ENCODE data around the gene NCOA5.

The NCOA5 gene

DNA sequence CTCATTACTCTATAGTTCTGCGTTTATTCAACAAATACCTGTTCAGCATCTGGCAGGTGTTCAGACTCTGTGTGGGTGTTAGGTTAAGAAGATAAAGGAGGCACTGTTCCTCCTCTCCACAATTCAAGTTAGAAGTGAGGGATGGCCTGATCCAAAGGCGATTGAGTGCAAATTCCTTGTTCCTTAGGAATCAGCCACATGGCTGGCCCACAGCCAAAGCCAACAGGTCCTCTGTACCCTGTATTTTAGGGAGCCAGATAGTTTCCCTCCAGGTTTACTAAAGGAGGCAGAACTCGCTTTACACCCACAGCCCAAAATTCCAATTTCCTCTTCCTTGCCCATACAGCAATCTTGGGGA is 23.3 kb upstream of the NCOA5 start:
- Histone ChIP-seq H3K27ac (ENCODE audit: extremely low read depth, low read depth, low read length) (no peak overlapping the region), H3K4me1 (ENCODE audit: control insufficient read depth, insufficient read depth, low read length) (no peaks in the 10 kb centered on the region), H3K36me3 (ENCODE audit: control insufficient read depth in 2 of 2, insufficient read depth in 1 of 2, low read length in 2 of 2) (no peaks in the 10 kb centered on the region), H3K4me3 (ENCODE audit: low read depth, low read length) (no peak overlapping the region), H3K9me3 (ENCODE audit: control insufficient read depth, insufficient read depth, low read depth, low read length) (no peaks in the 10 kb centered on the region)
- ChIA-PET POLR2A (no interaction called here), CTCF (no interaction called here)
- TF ChIP-seq ZNF341 (tag by site-specific recombination; IDR thresholded peaks at IDR 0.05; ENCODE audit: low read depth) (no peak), SCRT2 (tag by site-specific recombination; IDR thresholded peaks at IDR 0.05) (0 out of 2 replicates have a peak, but pooled peaks have one; percentile 19), ZBTB17 (tag by site-specific recombination; IDR thresholded peaks at IDR 0.05) (no peak)

GRCh38 chr20:46112430-46113112 is 22.8 kb upstream of the NCOA5 start:
- CTCF ChIA-PET = no interaction called here
- Histone ChIP-seq H3K4me3 (ENCODE audit: low read depth, low read length) (no peak overlapping the region), H3K9me3 (ENCODE audit: control insufficient read depth, insufficient read depth, low read depth, low read length) (no peaks in the 10 kb centered on the region), H3K4me1 (ENCODE audit: control insufficient read depth, insufficient read depth, low read length) (no peaks in the 10 kb centered on the region), H3K36me3 (ENCODE audit: control insufficient read depth in 2 of 2, insufficient read depth in 1 of 2, low read length in 2 of 2) (no peaks in the 10 kb centered on the region), H3K27ac (ENCODE audit: extremely low read depth, low read depth, low read length) (no peak overlapping the region)
- POLR2A ChIA-PET = no interaction called here
- TF ChIP-seq ZSCAN5A (tag by site-specific recombination; IDR thresholded peaks at IDR 0.05) (no peak), SCRT2 (tag by site-specific recombination; IDR thresholded peaks at IDR 0.05) (no peak), ZNF501 (tag by site-specific recombination; IDR thresholded peaks at IDR 0.05) (no peak), ZBTB1 (tag by site-specific recombination; IDR thresholded peaks at IDR 0.05) (no peak), ZNF837 (tag by site-specific recombination; IDR thresholded peaks at IDR 0.05) (no peak)

- 0 out of 2 replicates have a peak, but pooled peaks have one; percentile 1 for TF ChIP-seq YY2 (tag by site-specific recombination; IDR thresholded peaks at IDR 0.05)
- TF ChIP-seq ZBTB20 (tag by site-specific recombination; IDR thresholded peaks at IDR 0.05) = no peak
- no peak overlapping the region for H3K4me3 ChIP-seq (ENCODE audit: low read depth, low read length)
Observed at GRCh38 chr20:46111836-46112212, 22.1 kb upstream of the NCOA5 start.

GRCh38 chr20:46111028-46111835 is 21.5 kb upstream of the NCOA5 start:
- POLR2A ChIA-PET = no interaction called here
- CTCF ChIA-PET = no interaction called here
- Histone ChIP-seq H3K9me3 (ENCODE audit: control insufficient read depth, insufficient read depth, low read depth, low read length) (no peaks in the 10 kb centered on the region), H3K4me3 (ENCODE audit: low read depth, low read length) (no peak overlapping the region), H3K27ac (ENCODE audit: extremely low read depth, low read depth, low read length) (no peak overlapping the region), H3K36me3 (ENCODE audit: control insufficient read depth in 2 of 2, insufficient read depth in 1 of 2, low read length in 2 of 2) (no peaks in the 10 kb centered on the region), H3K4me1 (ENCODE audit: control insufficient read depth, insufficient read depth, low read length) (no peaks in the 10 kb centered on the region)
- no peak for TF ChIP-seq MYNN (tag by site-specific recombination; IDR thresholded peaks at IDR 0.05; ENCODE audit: borderline replicate concordance)
- no peak for TF ChIP-seq ZNF623 (tag by site-specific recombination; IDR thresholded peaks at IDR 0.05)
- TF ChIP-seq ZNF366 (tag by site-specific recombination; conservative IDR thresholded peaks at IDR 0.05) = peak; percentile 78
- TF ChIP-seq MEIS1 (CRISPR knock-in tag; IDR thresholded peaks at IDR 0.05; ENCODE audit: borderline replicate concordance) = no peak
- no peak for TF ChIP-seq ZNF510 (tag by site-specific recombination; IDR thresholded peaks at IDR 0.05; ENCODE audit: insufficient replicate concordance)
- TF ChIP-seq GLIS2 (tag by site-specific recombination; IDR thresholded peaks at IDR 0.05) = no peak
- TF ChIP-seq ZNF518A (tag by site-specific recombination; conservative IDR thresholded peaks at IDR 0.05; ENCODE audit: low read depth) = no peak
- no peak for TF ChIP-seq ZNF18 (tag by site-specific recombination; IDR thresholded peaks at IDR 0.05)
- no peak for TF ChIP-seq WT1 (tag by site-specific recombination; IDR thresholded peaks at IDR 0.05)
- 0 out of 2 replicates have a peak, but pooled peaks have one; percentile 33 for TF ChIP-seq ZNF473 (tag by site-specific recombination; IDR thresholded peaks at IDR 0.05)

More at GRCh38 chr20:46111836-46112212, 22.1 kb upstream of the NCOA5 start:
- H3K4me1 ChIP-seq (ENCODE audit: control insufficient read depth, insufficient read depth, low read length) = no peaks in the 10 kb centered on the region
- no peak overlapping the region for H3K27ac ChIP-seq (ENCODE audit: extremely low read depth, low read depth, low read length)
- no peaks in the 10 kb centered on the region for H3K9me3 ChIP-seq (ENCODE audit: control insufficient read depth, insufficient read depth, low read depth, low read length)
- ChIA-PET CTCF (no interaction called here), POLR2A (no interaction called here)
- H3K36me3 ChIP-seq (ENCODE audit: control insufficient read depth in 2 of 2, insufficient read depth in 1 of 2, low read length in 2 of 2) = no peaks in the 10 kb centered on the region

Measured in HEK293 (cell line).